Endometrium (tissue), 2 donors: ENCODE data around the gene SOD3.

Experiments
- FAIRE-seq: peaks from 2 replicates; lab custom pipeline; 2012; peaks lifted over from hg19 to GRCh38; lab: Jason Lieb, UNC
- donor health status: control.
- donor health status: control.

Gene SOD3, protein sequence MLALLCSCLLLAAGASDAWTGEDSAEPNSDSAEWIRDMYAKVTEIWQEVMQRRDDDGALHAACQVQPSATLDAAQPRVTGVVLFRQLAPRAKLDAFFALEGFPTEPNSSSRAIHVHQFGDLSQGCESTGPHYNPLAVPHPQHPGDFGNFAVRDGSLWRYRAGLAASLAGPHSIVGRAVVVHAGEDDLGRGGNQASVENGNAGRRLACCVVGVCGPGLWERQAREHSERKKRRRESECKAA

GRCh38 chr4:24794916-24795665, at the start of gene SOD3:
SOD3 (plus strand) TSS chr4:24795573; CDS start chr4:24799522, 3,949 bp downstream.
- peak; percentile 50 for FAIRE-seq

DNA sequence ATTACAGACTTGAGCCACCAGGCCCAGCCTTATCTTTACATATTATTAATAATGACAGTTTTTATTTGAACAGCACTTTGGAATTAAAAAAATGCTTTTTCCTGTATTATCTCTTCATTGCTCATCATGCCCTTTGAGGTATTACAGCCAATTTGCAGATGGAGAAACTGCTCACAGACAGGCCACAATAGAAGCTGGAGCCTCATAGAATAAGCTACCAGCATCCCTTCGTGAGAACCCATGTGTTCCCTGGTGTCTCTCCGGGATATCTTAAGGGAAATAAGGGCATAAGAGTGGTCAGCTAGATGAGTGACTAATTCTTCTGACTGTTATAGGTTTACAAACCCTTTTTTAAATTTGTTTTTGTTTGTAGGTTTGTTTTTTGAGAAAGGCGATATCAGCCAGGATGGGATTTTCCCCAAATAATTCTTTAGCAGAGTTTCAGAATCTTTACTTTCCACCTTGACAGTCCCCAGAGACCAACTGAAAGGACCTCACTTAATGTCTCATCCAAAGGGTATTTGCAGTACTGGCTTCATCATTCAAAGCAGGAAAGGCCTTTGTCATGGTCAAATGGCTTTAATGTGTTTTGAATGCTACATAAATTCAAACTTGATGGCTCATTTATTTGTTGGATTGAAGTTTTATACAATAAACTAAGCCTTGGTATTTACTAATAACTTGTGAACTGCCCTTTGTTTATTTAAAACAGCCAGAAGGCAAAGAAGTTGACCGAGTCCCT, 48.0 kb upstream of the SOD3 start:
- FAIRE-seq: no peak

GRCh38 chr4:24748023-24748422, 47.4 kb upstream of the SOD3 start:
- no peak for FAIRE-seq

DNA sequence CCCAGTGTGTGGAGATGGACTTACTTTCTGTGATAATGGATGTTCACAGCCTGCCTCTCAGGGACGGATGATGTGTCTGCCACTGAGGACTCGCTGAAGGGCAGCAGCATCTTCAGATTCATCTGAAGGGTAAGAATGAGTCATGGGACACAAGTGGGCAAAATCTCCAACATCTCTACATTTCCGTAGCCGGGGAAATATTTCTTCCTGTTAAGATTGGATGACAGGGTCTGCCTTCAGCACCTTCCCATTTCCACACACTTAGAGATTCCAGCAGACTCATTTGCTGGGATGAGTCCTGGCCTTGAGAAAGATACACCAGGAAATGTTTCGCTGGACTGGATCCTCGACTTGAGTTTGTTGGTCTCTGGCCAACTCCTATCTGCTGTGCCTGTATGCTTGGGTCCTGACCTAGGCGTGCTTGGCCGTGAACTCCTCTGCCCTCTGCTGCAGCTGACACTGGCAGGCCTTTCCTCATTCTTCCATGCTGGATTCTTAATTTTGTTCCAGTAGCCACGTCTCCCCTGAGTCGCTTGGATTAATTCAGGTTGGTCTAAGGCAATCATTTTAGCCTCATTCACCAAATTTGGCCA, 46.5 kb upstream of the SOD3 start:
- FAIRE-seq: no peak

DNA sequence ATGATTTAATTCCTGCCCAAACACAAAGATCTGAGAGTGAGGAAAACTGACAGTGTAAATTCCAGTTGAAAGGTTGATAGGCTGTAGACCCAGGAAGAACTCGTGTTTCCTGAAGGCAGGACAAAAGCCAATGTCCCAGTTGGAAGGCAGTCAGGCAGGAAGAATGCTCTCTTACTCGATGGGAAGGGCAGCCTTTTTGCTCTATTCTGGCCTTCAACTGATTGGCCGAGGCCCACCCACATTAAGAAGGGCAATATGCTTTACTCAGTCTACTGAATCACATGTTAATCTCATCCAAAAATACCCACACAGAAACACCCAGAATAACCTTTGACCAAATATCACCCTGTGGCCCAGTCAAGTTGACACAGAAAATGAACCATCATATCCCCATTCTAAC, 45.3 kb upstream of the SOD3 start:
- FAIRE-seq: no peak

DNA sequence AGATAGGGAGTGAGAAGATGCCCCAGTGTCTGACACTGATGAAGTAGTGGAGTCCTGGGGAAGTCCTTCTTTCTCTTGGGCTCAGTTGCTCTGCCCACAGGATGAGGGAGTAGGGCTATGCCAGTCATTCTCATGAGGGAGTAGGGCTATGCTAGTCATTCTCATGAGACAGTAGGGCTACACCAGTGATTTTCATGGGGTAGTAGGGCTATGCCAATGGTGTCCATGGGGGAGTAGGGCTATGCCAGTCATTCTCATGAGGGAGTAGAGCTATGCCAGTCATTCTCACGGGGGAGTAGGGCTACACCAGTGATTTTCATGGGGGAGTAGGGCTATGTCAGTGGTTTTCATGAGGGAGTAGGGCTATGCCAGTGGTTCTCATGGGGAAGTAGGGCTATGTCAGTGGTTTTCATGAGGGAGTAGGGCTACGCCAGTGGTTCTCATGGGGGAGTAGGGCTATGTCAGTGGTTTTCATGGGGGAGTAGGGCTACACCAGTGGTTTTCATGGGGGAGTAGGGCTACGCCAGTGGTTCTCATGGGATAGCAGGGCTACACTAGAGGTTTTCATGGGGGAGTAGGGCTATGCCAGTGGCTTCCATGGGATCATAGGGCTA, 43.3 kb upstream of the SOD3 start:
- FAIRE-seq: no peak

- no peak for FAIRE-seq
These were observed 41.9 kb upstream of the SOD3 start for GRCh38 chr4:24753519-24753918.

- no peak for FAIRE-seq
These were observed 40.8 kb upstream of the SOD3 start for GRCh38 chr4:24754571-24754970.

DNA sequence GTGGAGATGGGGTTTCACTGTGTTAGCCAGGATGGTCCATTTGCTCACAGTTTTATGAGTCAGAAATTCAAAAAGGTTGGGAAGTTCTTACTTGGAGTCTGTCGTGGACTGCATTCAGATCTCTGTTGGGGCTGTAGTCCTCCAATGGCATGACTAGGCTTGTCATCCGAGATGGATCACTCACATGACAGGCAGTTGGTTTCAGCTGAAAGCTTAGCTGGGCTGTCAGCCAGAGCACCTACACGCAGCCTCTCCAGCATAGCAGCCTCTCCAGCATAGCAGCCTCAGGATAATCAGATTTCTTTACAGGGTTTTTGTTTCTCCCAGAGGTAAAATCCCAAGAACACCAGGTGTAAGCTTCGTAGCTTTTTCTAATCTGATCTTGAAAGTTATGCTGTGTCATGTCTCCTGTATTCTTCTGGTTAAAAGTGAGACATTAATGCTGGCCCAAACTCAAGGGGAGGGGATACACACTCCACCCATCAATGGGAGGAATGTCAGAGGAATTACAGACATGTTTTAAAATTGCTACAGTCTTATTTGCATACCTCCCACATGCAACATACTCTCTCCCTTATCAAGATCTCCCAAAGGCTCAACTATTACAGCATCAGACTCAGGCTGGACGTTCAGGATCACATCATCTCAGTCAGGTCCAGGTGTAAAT, 31.6 kb upstream of the SOD3 start:
- FAIRE-seq: no peak

DNA sequence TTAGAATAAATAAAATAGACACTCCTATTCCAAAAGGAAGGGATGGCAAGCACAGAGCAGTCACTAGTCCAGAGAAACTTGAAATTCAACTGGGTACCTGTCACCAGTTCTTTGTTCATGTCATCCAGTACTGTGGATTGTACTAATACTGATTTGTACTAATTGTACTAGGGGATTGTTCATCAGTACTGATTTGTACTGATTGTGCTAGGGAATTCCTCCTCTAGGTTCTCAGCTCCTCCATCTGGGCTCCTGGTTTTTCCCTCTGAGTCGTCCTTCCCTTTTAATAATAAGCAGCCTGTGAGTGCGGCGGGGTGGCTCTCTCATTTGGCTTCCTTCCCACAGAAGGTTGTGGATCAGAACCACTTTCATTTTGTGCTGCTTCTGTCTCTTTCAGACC, 31.0 kb upstream of the SOD3 start:
- FAIRE-seq: no peak

DNA sequence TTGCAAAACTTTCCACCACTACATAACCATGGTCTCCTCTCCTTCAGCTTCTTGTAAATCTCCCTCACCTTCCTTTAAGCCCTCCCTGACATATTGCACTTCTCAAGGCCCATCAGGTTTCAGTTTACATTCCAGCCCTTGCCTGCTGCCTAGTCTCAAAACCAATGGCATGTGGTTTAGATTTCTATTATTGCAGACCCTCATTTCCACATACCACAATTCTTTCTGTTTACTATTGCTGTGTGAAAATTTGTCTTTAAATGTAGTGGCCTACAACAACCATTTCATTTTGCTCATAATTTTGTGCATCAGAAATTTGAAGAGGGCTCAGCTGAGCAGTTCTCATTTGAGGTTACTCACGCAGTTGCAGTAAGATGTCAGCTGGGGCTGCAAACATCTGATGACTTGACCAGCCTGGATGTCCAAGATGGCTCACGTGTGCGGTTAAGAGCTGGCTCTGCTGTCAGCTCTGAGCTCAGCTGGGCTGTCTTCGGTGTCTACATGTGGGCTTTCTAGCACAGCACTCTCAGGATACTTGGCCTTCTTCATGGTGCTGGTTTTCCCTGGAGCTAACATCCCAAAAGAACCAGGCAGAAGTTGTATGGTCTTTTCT, 29.9 kb upstream of the SOD3 start:
- no peak for FAIRE-seq

DNA sequence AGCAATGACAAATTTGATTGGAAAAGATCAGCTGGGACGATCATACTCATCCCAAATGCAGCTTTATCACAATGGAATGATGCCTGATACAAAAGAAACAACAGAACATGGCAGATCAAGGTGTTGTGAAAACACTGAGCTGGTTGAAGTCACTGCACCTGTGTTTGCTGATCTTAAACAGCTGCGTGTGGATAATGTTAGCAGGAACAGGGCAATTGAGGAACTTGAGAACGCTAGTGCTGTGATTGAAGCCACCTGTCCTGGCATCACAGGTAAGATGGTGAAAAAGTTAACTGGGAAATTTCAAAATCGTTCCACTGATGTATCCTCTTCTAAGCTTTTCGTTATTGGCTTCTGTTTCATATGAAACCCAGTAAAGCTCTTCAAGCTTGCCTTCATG, 27.4 kb upstream of the SOD3 start:
- no peak for FAIRE-seq

GRCh38 chr4:24768604-24769003, 26.8 kb upstream of the SOD3 start:
- no peak for FAIRE-seq

DNA sequence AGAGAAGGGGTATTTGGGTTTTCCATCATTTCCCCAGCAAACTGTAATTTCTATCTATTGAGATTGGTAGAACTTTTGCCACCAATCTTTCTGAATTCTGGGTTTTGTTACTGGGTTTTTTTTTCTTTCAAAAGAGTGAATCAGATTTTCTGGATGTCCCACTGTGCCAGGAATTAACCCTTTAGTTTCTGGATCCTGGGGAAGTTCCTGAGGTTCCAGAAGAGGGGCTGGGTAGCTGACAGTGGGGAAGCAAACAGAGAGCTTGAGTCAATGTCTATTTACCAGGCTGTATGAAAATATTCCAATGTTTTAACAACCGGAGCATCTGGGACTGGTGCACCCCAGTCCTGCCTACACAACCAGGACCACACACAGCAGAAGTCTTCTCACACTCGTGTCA, 25.8 kb upstream of the SOD3 start:
- no peak for FAIRE-seq

DNA sequence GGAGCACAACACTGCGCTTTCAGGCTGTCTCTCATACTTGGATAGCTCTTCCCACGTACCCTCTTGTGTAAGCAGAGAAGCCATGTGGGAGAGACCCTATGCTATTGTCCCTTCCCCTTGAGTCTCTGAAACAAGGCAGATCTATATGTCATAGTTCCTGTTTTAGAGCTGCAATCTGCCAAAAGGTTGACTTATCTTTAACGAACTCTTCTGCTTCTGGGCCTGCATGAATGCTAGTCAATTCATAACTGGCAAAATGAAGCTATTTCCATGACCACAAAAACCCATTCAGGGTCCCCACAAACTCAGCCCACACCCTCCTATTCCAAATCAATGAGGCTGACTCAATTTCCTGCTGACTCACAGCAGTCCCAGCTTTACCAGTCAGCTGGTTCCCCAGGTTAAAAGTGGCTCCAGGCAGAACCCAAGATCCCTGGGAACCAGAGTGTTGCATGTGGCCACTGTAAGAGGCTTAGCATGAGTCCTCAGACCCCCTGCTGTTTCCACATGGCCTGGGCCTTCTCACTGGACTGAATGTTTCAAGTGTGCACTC, 25.3 kb upstream of the SOD3 start:
- no peak for FAIRE-seq

GRCh38 chr4:24770667-24771066, 24.7 kb upstream of the SOD3 start:
- FAIRE-seq: no peak

DNA sequence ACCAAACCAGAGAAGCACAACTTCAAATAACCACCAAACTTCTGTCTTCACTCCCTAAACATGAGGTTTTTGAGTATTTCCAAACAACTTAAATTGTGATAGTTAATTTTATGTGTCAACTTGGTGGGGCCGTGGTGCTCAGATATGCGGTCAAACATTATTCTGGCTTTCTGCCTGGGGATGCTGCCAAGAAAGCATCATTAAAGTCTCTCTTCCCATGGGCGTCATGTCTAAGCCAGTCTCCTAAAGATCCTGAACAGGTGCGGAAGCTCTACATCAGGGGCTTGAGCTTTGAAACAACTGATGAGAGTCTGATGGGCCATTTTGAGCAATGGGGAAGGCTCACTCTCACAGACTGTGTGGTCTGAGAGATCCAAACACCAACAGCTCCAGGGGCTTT, 24.1 kb upstream of the SOD3 start:
- no peak for FAIRE-seq

GRCh38 chr4:24772061-24772705, 23.2 kb upstream of the SOD3 start:
- no peak for FAIRE-seq

- FAIRE-seq: no peak
These were observed 22.4 kb upstream of the SOD3 start for GRCh38 chr4:24772952-24773351.

DNA sequence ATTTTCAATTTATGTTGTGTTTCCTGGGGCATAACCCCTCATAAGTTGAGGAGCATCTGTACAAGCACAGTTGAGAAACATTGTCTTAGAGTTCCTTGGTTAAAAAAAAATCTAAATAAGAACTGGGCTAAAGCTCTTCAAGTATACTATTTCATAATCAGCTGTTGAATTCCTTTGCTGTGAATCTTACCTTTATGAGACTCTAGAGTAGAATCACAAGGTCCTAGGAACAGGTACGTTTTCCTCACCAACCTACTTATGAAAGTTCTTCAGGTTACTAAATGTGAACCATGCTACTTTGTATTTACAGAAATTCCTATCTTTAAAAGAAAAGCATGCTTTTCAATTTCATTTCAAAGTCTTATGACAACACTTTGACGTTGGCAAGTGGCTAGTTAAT, 20.9 kb upstream of the SOD3 start:
- FAIRE-seq: no peak
